AG04449 (cell line): ENCODE measurements around the gene PCYT1B.

Experiments
- CTCF ChIA-PET: fragments of 350-600 bp; formaldehyde crosslinking; extraction: SDS; loops from one replicate; lab custom pipeline; 2021; ENCODE audit warnings: antibody characterized with exemption; lab: Yijun Ruan, JAX
- POLR2A ChIA-PET: fragments of 400-600, 350-600 bp; formaldehyde crosslinking; extraction: SDS; loops from one replicate; lab custom pipeline; 2020; ENCODE audit warnings: antibody characterized with exemption, inconsistent platforms; lab: Yijun Ruan, JAX
- DNase-seq: peaks from one replicate; pipeline ENCODE4 v3.0.0-alpha.2; 2010; ENCODE audit warnings: low read depth, low spot score
- H3K4me3 ChIP-seq: 2 replicates; pipeline ENCODE4 v1.5.1; 2011; ENCODE audit warnings: low read depth, mild to moderate bottlenecking, control low read depth, low read length
- TF ChIP-seq, protein P1 (sequence below): IDR thresholded peaks from one replicate; pipeline ENCODE4 v1.5.1; 2011; ENCODE audit warnings: mild to moderate bottlenecking, moderate library complexity, low read length, control low read depth, inconsistent platforms; ENCODE audit not compliant: insufficient read depth; ENCODE audit errors: missing control alignments

PCYT1B gene

DNA sequence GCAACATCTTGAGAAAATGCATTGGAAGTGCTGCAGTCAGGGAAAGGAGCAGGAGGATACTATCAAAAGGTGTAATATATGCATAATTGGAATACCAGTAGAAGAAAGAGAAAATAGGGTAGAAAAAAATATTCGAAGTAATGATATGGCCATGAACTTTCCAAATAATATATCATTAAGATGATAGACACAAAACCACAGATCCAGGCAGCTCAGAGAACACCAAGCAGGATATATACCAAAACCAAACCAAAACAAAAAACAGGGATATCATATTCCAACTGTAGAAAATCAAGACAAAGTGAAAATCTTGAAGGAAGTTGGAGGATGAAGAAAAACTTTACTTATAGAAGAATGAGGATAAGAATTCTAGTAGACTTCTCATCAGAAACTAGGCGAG, 36.9 kb upstream of the PCYT1B start:
- no peak for DNase-seq
- POLR2A ChIA-PET: no interaction called here
- CTCF ChIA-PET: no interaction called here
- no peak overlapping the region for H3K4me3 ChIP-seq
- TF ChIP-seq, protein P1, sequence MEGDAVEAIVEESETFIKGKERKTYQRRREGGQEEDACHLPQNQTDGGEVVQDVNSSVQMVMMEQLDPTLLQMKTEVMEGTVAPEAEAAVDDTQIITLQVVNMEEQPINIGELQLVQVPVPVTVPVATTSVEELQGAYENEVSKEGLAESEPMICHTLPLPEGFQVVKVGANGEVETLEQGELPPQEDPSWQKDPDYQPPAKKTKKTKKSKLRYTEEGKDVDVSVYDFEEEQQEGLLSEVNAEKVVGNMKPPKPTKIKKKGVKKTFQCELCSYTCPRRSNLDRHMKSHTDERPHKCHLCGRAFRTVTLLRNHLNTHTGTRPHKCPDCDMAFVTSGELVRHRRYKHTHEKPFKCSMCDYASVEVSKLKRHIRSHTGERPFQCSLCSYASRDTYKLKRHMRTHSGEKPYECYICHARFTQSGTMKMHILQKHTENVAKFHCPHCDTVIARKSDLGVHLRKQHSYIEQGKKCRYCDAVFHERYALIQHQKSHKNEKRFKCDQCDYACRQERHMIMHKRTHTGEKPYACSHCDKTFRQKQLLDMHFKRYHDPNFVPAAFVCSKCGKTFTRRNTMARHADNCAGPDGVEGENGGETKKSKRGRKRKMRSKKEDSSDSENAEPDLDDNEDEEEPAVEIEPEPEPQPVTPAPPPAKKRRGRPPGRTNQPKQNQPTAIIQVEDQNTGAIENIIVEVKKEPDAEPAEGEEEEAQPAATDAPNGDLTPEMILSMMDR: no peak

GRCh38 chrX:24682739-24683432, 35.7 kb upstream of the PCYT1B start:
- CTCF ChIA-PET: no interaction called here
- POLR2A ChIA-PET: no interaction called here
- no peak for DNase-seq
- TF ChIP-seq, protein P1: no peak
- H3K4me3 ChIP-seq: no peak overlapping the region

GRCh38 chrX:24676403-24677024, 29.4 kb upstream of the PCYT1B start:
- POLR2A ChIA-PET: no interaction called here
- no peak overlapping the region for H3K4me3 ChIP-seq
- DNase-seq: no peak
- TF ChIP-seq, protein P1: peak; percentile 33
- CTCF ChIA-PET: interaction anchor here (0.7 to 3.2 kb wide), 7 partner anchors 9 to 467 kb away, joined by 3 to 11 read pairs (median 4); partner anchors contain the start of gene POLA1

GRCh38 chrX:24673424-24673823, 26.3 kb upstream of the PCYT1B start:
- TF ChIP-seq, protein P1: no peak
- CTCF ChIA-PET: no interaction called here
- DNase-seq: no peak
- POLR2A ChIA-PET: no interaction called here
- H3K4me3 ChIP-seq: no peak overlapping the region

- ChIA-PET POLR2A (no interaction called here), CTCF (no interaction called here)
- H3K4me3 ChIP-seq: no peak overlapping the region
- DNase-seq: no peak
- TF ChIP-seq, protein P1: no peak
Measured at GRCh38 chrX:24672701-24673190, 25.6 kb upstream of the PCYT1B start.

DNA sequence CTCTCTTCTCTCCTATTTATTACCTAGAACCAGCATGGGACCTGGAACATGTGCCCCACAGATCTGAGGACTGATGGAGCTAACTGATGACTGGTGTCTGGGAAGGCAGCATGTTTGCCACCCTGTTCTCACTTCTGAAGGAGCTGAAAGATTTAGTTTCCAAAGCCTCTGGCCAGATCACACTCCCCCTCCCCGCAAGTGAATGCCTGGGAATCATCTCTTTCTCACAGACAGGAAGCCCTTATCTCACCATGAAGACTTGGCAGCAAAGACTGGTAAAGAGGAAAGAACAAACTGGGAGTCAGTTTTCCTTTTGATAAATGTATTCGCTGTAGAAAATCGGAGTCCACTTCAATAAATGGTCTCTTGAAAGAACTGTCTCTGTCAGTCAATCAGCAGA, 21.0 kb upstream of the PCYT1B start:
- H3K4me3 ChIP-seq: no peak overlapping the region

More for the DNA sequence above, 21.0 kb upstream of the PCYT1B start:
- POLR2A ChIA-PET: no interaction called here
- CTCF ChIA-PET: interaction anchor here (1.0 kb wide), 1 partner anchor 8 kb away, joined by 4 read pairs; no protein-coding TSS in a partner anchor
- DNase-seq: no peak
- TF ChIP-seq, protein P1: no peak
